ENCODE data around the gene TACC2. TPM values are rescaled to one million over a fixed set of nuclear protein-coding genes. Genes with fewer than 3 reads are reported as not detected.

Gene TACC2
- total and polyA plus RNA-seq, 9 of the 15 experiments (the other 6 are each of a cell fraction or from before 2014, with no cell fraction given), result under 0.01 to 0.35 (median 0.03) TPM; not detected in 6

DNA sequence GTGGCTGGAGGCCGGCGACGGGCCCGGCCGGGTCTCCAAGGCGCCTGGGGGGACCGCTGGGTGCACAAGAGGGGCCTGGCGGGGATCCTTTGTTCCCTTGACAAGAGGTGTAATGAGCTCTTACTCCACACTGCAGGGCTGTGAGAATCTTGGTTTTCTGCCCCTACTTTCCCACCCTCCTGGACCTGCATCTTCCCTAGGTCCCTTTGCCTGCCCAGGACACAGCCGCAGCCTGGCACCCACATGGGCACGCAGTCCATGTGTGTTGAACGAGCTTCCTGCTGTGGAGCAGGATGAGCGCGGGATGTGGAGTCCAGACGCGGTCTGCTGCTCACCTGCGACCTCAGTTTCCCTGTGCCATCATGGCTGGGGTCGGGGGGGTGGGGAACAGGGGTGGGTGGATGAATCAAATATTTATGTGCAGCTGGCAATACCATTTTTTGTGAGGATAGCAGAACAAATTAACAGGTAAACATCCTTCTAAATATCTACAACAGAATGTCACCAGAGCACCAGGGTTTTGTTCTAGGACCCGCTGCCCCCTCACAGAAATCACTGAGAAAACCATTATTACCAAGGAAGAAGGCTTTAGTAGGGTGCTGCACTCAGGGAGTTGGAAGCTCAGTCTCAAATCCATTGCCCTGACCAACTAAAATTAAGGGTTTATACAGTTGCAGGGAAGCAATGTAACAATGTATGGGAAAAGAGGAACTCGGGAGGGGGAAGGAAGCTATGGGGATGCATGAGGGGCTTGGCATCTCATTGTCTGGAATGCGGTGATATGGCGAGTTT is 13.5 kb upstream of the TACC2 start (continued):
- no peak for TF ChIP-seq ZNF263 (CRISPR knock-in tag; IDR thresholded peaks at IDR 0.05; ENCODE audit: borderline replicate concordance)
- no peak for TF ChIP-seq ZNF282 (CRISPR knock-in tag; IDR thresholded peaks at IDR 0.05)

DNA sequence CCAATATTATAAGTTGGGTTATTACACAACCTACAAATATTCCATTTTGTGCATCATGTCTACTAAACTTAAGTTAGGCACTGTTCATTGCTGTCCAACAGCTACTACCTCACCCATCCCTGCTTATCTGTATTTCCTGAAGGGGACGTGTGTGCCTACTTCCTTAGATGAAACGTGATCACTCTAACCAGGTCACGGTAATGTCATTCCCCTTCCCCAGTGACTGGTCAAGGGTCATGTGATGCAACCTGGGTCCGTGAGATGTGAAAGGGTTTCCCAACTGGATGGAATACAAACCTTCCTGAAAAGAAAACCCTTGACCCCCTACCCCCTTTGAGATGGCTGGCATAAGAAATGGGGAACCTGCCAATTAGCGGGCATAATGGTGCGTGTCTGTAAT is 12.4 kb upstream of the TACC2 start:
- no peak overlapping the region for H3K27ac ChIP-seq (ENCODE audit: extremely low read depth, low read depth, low read length)
- H3K9ac ChIP-seq (ENCODE audit: insufficient read depth in 1 of 2, low read depth in 2 of 2, low read length in 2 of 2), result no peak overlapping the region
- ChIA-PET POLR2A (no interaction called here), CTCF (ENCODE audit: low intra/inter-chr PET ratio) (no interaction called here)
- H3K9me3 ChIP-seq (replicated peaks; ENCODE audit: control insufficient read depth, insufficient read depth, low read depth, low read length), result no peaks in the 10 kb centered on the region
- DNase-seq (ENCODE audit: extremely low read depth in 1 of 4, low spot score in 3 of 4), result no peak
- H3K27me3 ChIP-seq (ENCODE audit: control insufficient read depth in 2 of 2, insufficient read depth in 2 of 2, low read length in 2 of 2), result no peaks in the 10 kb centered on the region
- no peak for ATAC-seq
- H3K79me2 ChIP-seq (ENCODE audit: control insufficient read depth, insufficient read depth, low read length), result peaks cover 16% of the 10 kb centered on the region
- no peak for FAIRE-seq
- H3K36me3 ChIP-seq (ENCODE audit: control insufficient read depth, insufficient read depth, low read length), result peaks cover 11% of the 10 kb centered on the region; the same call in 2 of the 3 replicates
- 31% methylated on average over 5 of the region's 6 CpGs for WGBS (ENCODE audit: insufficient coverage, low coverage, missing lambda C conversion rate)
- peaks cover 3 to 14% of the 10 kb centered on the region in 2 experiments; a peak in 3 of 5 replicates for H3K4me1 ChIP-seq (replicated peaks in 1 of 2; ENCODE audit: control insufficient read depth in 2 of 2, insufficient read depth in 2 of 2, low read length in 2 of 2)
- no TSS peak for BruUV-seq (replicated peaks)
- H2AFZ ChIP-seq (ENCODE audit: low read depth, low read length), result no peak overlapping the region
- in situ Hi-C loops (cut with MboI), result no loop called here
- intact Hi-C loops (cut with micrococcal nuclease), result no loop called here
- H3K4me3 ChIP-seq, result no peak overlapping the region
- TF ChIP-seq ZNF12 (CRISPR knock-in tag; IDR thresholded peaks at IDR 0.05) (no peak), ZNF124 (CRISPR knock-in tag; IDR thresholded peaks at IDR 0.05) (no peak), POLR2A (conservative IDR thresholded peaks at IDR 0.05) (no peak), PYGO2 (tag; IDR thresholded peaks at IDR 0.05) (no peak), ZNF785 (CRISPR knock-in tag; IDR thresholded peaks at IDR 0.05) (no peak), HDAC8 (tag; IDR thresholded peaks at IDR 0.05) (no peak), ATF7 (IDR thresholded peaks at IDR 0.05) (no peak)
- TF ChIP-seq, protein P1, sequence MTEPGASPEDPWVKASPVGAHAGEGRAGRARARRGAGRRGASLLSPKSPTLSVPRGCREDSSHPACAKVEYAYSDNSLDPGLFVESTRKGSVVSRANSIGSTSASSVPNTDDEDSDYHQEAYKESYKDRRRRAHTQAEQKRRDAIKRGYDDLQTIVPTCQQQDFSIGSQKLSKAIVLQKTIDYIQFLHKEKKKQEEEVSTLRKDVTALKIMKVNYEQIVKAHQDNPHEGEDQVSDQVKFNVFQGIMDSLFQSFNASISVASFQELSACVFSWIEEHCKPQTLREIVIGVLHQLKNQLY (CRISPR knock-in tag; conservative IDR thresholded peaks at IDR 0.05), result no peak
- TF ChIP-seq, protein P2, sequence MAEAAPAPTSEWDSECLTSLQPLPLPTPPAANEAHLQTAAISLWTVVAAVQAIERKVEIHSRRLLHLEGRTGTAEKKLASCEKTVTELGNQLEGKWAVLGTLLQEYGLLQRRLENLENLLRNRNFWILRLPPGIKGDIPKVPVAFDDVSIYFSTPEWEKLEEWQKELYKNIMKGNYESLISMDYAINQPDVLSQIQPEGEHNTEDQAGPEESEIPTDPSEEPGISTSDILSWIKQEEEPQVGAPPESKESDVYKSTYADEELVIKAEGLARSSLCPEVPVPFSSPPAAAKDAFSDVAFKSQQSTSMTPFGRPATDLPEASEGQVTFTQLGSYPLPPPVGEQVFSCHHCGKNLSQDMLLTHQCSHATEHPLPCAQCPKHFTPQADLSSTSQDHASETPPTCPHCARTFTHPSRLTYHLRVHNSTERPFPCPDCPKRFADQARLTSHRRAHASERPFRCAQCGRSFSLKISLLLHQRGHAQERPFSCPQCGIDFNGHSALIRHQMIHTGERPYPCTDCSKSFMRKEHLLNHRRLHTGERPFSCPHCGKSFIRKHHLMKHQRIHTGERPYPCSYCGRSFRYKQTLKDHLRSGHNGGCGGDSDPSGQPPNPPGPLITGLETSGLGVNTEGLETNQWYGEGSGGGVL (CRISPR knock-in tag; IDR thresholded peaks at IDR 0.05), result no peak
- TF ChIP-seq, protein P3, sequence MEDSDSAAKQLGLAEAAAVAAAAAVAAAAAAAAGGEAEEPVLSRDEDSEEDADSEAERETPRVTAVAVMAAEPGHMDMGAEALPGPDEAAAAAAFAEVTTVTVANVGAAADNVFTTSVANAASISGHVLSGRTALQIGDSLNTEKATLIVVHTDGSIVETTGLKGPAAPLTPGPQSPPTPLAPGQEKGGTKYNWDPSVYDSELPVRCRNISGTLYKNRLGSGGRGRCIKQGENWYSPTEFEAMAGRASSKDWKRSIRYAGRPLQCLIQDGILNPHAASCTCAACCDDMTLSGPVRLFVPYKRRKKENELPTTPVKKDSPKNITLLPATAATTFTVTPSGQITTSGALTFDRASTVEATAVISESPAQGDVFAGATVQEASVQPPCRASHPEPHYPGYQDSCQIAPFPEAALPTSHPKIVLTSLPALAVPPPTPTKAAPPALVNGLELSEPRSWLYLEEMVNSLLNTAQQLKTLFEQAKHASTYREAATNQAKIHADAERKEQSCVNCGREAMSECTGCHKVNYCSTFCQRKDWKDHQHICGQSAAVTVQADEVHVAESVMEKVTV (CRISPR knock-in tag; IDR thresholded peaks at IDR 0.05), result no peak
- no peak overlapping the region for H3K4me2 ChIP-seq (ENCODE audit: insufficient read depth, low read length)
- H3K9me1 ChIP-seq (ENCODE audit: control insufficient read depth, insufficient read depth, low read length), result no peaks in the 10 kb centered on the region
- no peaks in the 10 kb centered on the region for H4K20me1 ChIP-seq (replicated peaks; ENCODE audit: control insufficient read depth, insufficient read depth, low read length)
